ENCODE data around the gene TMEM18. TPM values are rescaled to one million over a fixed set of nuclear protein-coding genes. Genes with fewer than 3 reads are reported as not detected.

TMEM18 gene
- total RNA-seq, 2 experiments from 2014 or later: 25.6 to 26.3 TPM

- H3K4me3 ChIP-seq (ENCODE audit: low read length): no peak overlapping the region
- ChIA-PET POLR2A (no interaction called here), CTCF (no interaction called here)
- H3K27me3 ChIP-seq (ENCODE audit: control insufficient read depth in 1 of 2, insufficient read depth in 2 of 2, low read length in 2 of 2): no peaks in the 10 kb centered on the region
- peaks cover 9 to 15% of the 10 kb centered on the region in 2 experiments for H3K9me3 ChIP-seq (ENCODE audit: control insufficient read depth in 1 of 2, insufficient read depth in 1 of 2, low read length in 2 of 2)
- no peak for ATAC-seq (ENCODE audit: poor library complexity)
- Mint-ChIP-seq H3K4me3 (no peak overlapping the region), H3K9me3 (peaks cover 6% of the 10 kb centered on the region), H3K27me3 (no peaks in the 10 kb centered on the region), H3K27ac (no peak overlapping the region), H3K4me1 (ENCODE audit: low read depth) (peaks cover 17% of the 10 kb centered on the region), H3K36me3 (ENCODE audit: low read depth) (peaks cover 10% of the 10 kb centered on the region)
- DNase-seq: no peak
- H3K36me3 ChIP-seq (ENCODE audit: insufficient read depth, low read length): no peaks in the 10 kb centered on the region
- no peak overlapping the region for H3K27ac ChIP-seq (ENCODE audit: low read depth in 1 of 2, low read length in 2 of 2)
- TF ChIP-seq, protein P1, sequence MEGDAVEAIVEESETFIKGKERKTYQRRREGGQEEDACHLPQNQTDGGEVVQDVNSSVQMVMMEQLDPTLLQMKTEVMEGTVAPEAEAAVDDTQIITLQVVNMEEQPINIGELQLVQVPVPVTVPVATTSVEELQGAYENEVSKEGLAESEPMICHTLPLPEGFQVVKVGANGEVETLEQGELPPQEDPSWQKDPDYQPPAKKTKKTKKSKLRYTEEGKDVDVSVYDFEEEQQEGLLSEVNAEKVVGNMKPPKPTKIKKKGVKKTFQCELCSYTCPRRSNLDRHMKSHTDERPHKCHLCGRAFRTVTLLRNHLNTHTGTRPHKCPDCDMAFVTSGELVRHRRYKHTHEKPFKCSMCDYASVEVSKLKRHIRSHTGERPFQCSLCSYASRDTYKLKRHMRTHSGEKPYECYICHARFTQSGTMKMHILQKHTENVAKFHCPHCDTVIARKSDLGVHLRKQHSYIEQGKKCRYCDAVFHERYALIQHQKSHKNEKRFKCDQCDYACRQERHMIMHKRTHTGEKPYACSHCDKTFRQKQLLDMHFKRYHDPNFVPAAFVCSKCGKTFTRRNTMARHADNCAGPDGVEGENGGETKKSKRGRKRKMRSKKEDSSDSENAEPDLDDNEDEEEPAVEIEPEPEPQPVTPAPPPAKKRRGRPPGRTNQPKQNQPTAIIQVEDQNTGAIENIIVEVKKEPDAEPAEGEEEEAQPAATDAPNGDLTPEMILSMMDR (IDR thresholded peaks at IDR 0.05): no peak
- intact Hi-C loops (cut with DNase I, micrococcal nuclease): no loop called here
- H3K4me1 ChIP-seq (ENCODE audit: insufficient read depth, low read length): peaks cover 9% of the 10 kb centered on the region
Measured at GRCh38 chr2:682226-682625, 5.0 kb upstream of the TMEM18 start.

GRCh38 chr2:681312-681711 is 4.1 kb upstream of the TMEM18 start:
- DNase-seq: no peak
- Histone ChIP-seq H3K4me3 (ENCODE audit: low read length) (no peak overlapping the region), H3K4me1 (ENCODE audit: insufficient read depth, low read length) (peaks cover 12% of the 10 kb centered on the region), H3K36me3 (ENCODE audit: insufficient read depth, low read length) (no peaks in the 10 kb centered on the region), H3K27ac (ENCODE audit: low read depth in 1 of 2, low read length in 2 of 2) (no peak overlapping the region), H3K27me3 (ENCODE audit: control insufficient read depth in 1 of 2, insufficient read depth in 2 of 2, low read length in 2 of 2) (no peaks in the 10 kb centered on the region), H3K9me3 (ENCODE audit: control insufficient read depth in 1 of 2, insufficient read depth in 1 of 2, low read length in 2 of 2) (peaks cover 9 to 13% of the 10 kb centered on the region in 2 experiments)
- TF ChIP-seq, protein P1 (IDR thresholded peaks at IDR 0.05): no peak
- ATAC-seq (ENCODE audit: poor library complexity): no peak
- Mint-ChIP-seq H3K27me3 (no peaks in the 10 kb centered on the region), H3K9me3 (peaks cover 6% of the 10 kb centered on the region), H3K27ac (no peak overlapping the region), H3K4me3 (no peak overlapping the region), H3K4me1 (ENCODE audit: low read depth) (peaks cover 24% of the 10 kb centered on the region), H3K36me3 (ENCODE audit: low read depth) (peaks cover 19% of the 10 kb centered on the region)
- ChIA-PET CTCF (no interaction called here), POLR2A (no interaction called here)
- intact Hi-C loops (cut with DNase I, micrococcal nuclease): no loop called here

- H3K36me3 ChIP-seq (ENCODE audit: insufficient read depth, low read length): peaks cover 2% of the 10 kb centered on the region
- POLR2A ChIA-PET: no interaction called here
- peaks cover 1 to 5% of the 10 kb centered on the region in 2 experiments for H3K9me3 ChIP-seq (ENCODE audit: control insufficient read depth in 1 of 2, insufficient read depth in 1 of 2, low read length in 2 of 2)
- H3K36me3 Mint-ChIP-seq (ENCODE audit: low read depth): peaks cover 27% of the 10 kb centered on the region
- ATAC-seq (ENCODE audit: poor library complexity) (no peak), DNase-seq (no peak)
- H3K27me3 ChIP-seq (ENCODE audit: control insufficient read depth in 1 of 2, insufficient read depth in 2 of 2, low read length in 2 of 2): no peaks in the 10 kb centered on the region
- no peaks in the 10 kb centered on the region for H3K27me3 Mint-ChIP-seq
- peak overlapping the region; percentile 34 for H3K4me3 Mint-ChIP-seq
- intact Hi-C loops (cut with DNase I, micrococcal nuclease): no loop called here
- peaks cover 32% of the 10 kb centered on the region for H3K4me1 Mint-ChIP-seq (ENCODE audit: low read depth)
- no peak overlapping the region for H3K4me3 ChIP-seq (ENCODE audit: low read length)
- H3K27ac ChIP-seq (ENCODE audit: low read depth in 1 of 2, low read length in 2 of 2): no peak overlapping the region
- CTCF ChIA-PET: no interaction called here
- H3K4me1 ChIP-seq (ENCODE audit: insufficient read depth, low read length): peaks cover 21% of the 10 kb centered on the region
- TF ChIP-seq, protein P1 (IDR thresholded peaks at IDR 0.05): no peak
- no peak overlapping the region for H3K27ac Mint-ChIP-seq
- peaks cover 6% of the 10 kb centered on the region for H3K9me3 Mint-ChIP-seq
Measured at GRCh38 chr2:680496-680895, 3.3 kb upstream of the TMEM18 start.
